H1 (cell line): ENCODE measurements around the gene ZNF516. TPM values are rescaled to one million over a fixed set of nuclear protein-coding genes. Genes with fewer than 3 reads are reported as not detected.

Experiments used
- CTCF ChIA-PET: fragments of 300-600 bp; sonication (Branson Sonifier 250); formaldehyde crosslinking; loops from one replicate; lab custom pipeline; 2021; ENCODE audit not compliant: partially characterized antibody; lab: Charles Lee
- POLR2A ChIA-PET: fragments of 300-600 bp; sonication (Branson Sonifier 250); formaldehyde crosslinking; loops from one replicate; lab custom pipeline; 2021; ENCODE audit warnings: inconsistent platforms; ENCODE audit not compliant: partially characterized antibody; lab: Charles Lee
- DNase-seq, 2 experiments: peaks; one replicate each; pipeline versions ENCODE4 v3.0.0 to v3.0.0-alpha.2; 2010 to 2022; ENCODE audit warnings: low spot score in 2 of 2, low read depth in 1 of 2, mixed read lengths in 1 of 2
- FAIRE-seq: peaks from 2 replicates; lab custom pipeline; 2011; peaks lifted over from hg19 to GRCh38; lab: Jason Lieb, UNC
- H2AFZ ChIP-seq: 2 replicates; pipeline ENCODE4 v1.8.1; 2012; ENCODE audit warnings: low read length, inconsistent platforms
- H2AK5ac ChIP-seq: 2 replicates; pipeline ENCODE4 v1.6.1; 2013; ENCODE audit warnings: low read depth, low read length
- H2BK120ac ChIP-seq: replicated peaks from 2 replicates; pipeline ENCODE3; 2013; ENCODE audit warnings: low read depth, low read length, inconsistent platforms
- H2BK12ac ChIP-seq: 2 replicates; pipeline ENCODE4 v1.6.1; 2013; ENCODE audit warnings: low read depth, low read length
- H2BK15ac ChIP-seq: 2 replicates; pipeline ENCODE4 v1.6.1; 2013; ENCODE audit warnings: low read length
- H2BK20ac ChIP-seq: 2 replicates; pipeline ENCODE4 v1.6.1; 2013; ENCODE audit warnings: low read length
- H2BK5ac ChIP-seq: 2 replicates; pipeline ENCODE4 v1.6.1; 2013; ENCODE audit warnings: low read depth, low read length
- H3K14ac ChIP-seq: 2 replicates; pipeline ENCODE4 v1.6.1; 2013; ENCODE audit warnings: inconsistent platforms; ENCODE audit not compliant: insufficient read length
- H3K18ac ChIP-seq: 2 replicates; pipeline ENCODE4 v1.6.1; 2013; ENCODE audit warnings: low read length; ENCODE audit errors: extremely low read depth
- H3K23ac ChIP-seq: 2 replicates; pipeline ENCODE4 v1.6.1; 2013; ENCODE audit warnings: inconsistent platforms; ENCODE audit not compliant: insufficient read length
- H3K23me2 ChIP-seq: 2 replicates; pipeline ENCODE4 v1.6.1; 2013; ENCODE audit warnings: low read depth, low read length
- H3K27ac ChIP-seq: 2 replicates; pipeline ENCODE4 v1.6.1; 2011; ENCODE audit warnings: low read depth, low read length, inconsistent platforms
- H3K27me3 ChIP-seq, 4 experiments: replicated peaks in 1 of 4; 1 replicate in 1 of 4; 2 replicates in 3 of 4; pipeline versions ENCODE4 v1.6.1 to v1.8.1; 2011 to 2013; ENCODE audit warnings: low read length in 3 of 4, mild to moderate bottlenecking in 3 of 4, inconsistent platforms in 2 of 4, mixed read lengths in 2 of 4, moderate library complexity in 1 of 4; ENCODE audit not compliant: control insufficient read depth in 3 of 4, insufficient read depth in 3 of 4; ENCODE audit errors: extremely low read depth in 1 of 4
- H3K36me3 ChIP-seq, 4 experiments: 2 replicates each; pipeline versions ENCODE4 v1.6.1 to v1.8.1; 2011 to 2013; ENCODE audit warnings: mild to moderate bottlenecking in 4 of 4, low read length in 3 of 4, moderate library complexity in 2 of 4, control low read depth in 1 of 4, inconsistent platforms in 1 of 4; ENCODE audit not compliant: insufficient read depth in 4 of 4, control insufficient read depth in 2 of 4
- H3K4ac ChIP-seq: replicated peaks from 2 replicates; pipeline ENCODE3; 2013; ENCODE audit warnings: low read length, low read depth, mixed read lengths, inconsistent platforms; ENCODE audit not compliant: insufficient read length
- H3K4me1 ChIP-seq, 4 experiments: replicated peaks in 1 of 4; 1 replicate in 1 of 4; 2 replicates in 3 of 4; pipeline versions ENCODE4 v1.6.1 to v1.8.1; 2011 to 2013; ENCODE audit warnings: low read length in 3 of 4, inconsistent platforms in 2 of 4, mixed read lengths in 1 of 4; ENCODE audit not compliant: insufficient read depth in 4 of 4, control insufficient read depth in 3 of 4
- H3K4me2 ChIP-seq, 2 experiments: 2 replicates each; pipeline versions ENCODE4 v1.6.1 to v1.8.1; 2011 to 2013; ENCODE audit warnings: low read depth in 2 of 2, low read length in 2 of 2, control low read depth in 1 of 2, inconsistent platforms in 1 of 2, mild to moderate bottlenecking in 1 of 2; ENCODE audit not compliant: insufficient read depth in 1 of 2
- H3K4me3 ChIP-seq, 4 experiments: fragments of 200-600, 300-600 bp in 1 of 4; sonication (generic), shearing (Covaris generic), sonication (Bioruptor Twin) in 1 of 4; 2 replicates each; pipeline versions ENCODE4 v1.5.1 to v1.8.1; 2011 to 2016; ENCODE audit warnings: low read length in 4 of 4, low read depth in 3 of 4, control low read depth in 2 of 4, inconsistent platforms in 2 of 4, mild to moderate bottlenecking in 2 of 4, mixed read lengths in 1 of 4, moderate library complexity in 1 of 4; ENCODE audit not compliant: insufficient read depth in 2 of 4; ENCODE audit errors: extremely low read depth in 1 of 4
- H3K56ac ChIP-seq: replicated peaks from 2 replicates; pipeline ENCODE3; 2013; ENCODE audit warnings: low read depth, mild to moderate bottlenecking, mixed read lengths, low read length, inconsistent platforms; ENCODE audit not compliant: insufficient read length
- H3K79me1 ChIP-seq: 2 replicates; pipeline ENCODE4 v1.6.1; 2013; ENCODE audit warnings: low read depth, low read length, control low read depth
- H3K79me2 ChIP-seq, 2 experiments: 2 replicates each; pipeline versions ENCODE4 v1.6.1 to v1.8.1; 2012 to 2013; ENCODE audit warnings: low read length in 2 of 2, mild to moderate bottlenecking in 2 of 2, inconsistent platforms in 1 of 2; ENCODE audit not compliant: insufficient read depth in 2 of 2, control insufficient read depth in 1 of 2
- H3K9ac ChIP-seq, 4 experiments: replicated peaks in 1 of 4; 1 replicate in 1 of 4; 2 replicates in 3 of 4; pipeline versions ENCODE4 v1.6.1 to v1.8.1; 2011 to 2013; ENCODE audit warnings: low read depth in 3 of 4, low read length in 3 of 4, control low read depth in 2 of 4, mild to moderate bottlenecking in 2 of 4, moderate library complexity in 2 of 4, inconsistent platforms in 1 of 4; ENCODE audit errors: extremely low read depth in 1 of 4
- H3K9me3 ChIP-seq, 2 experiments: 2 replicates each; pipeline versions ENCODE4 v1.6.1 to v1.8.1; 2012 to 2013; ENCODE audit warnings: mild to moderate bottlenecking in 2 of 2, moderate library complexity in 2 of 2, control low read depth in 1 of 2, inconsistent platforms in 1 of 2, low read depth in 1 of 2, low read length in 1 of 2, mixed read lengths in 1 of 2; ENCODE audit not compliant: insufficient read depth in 2 of 2
- H4K20me1 ChIP-seq, 2 experiments: replicated peaks in 1 of 2; 2 replicates each; pipeline versions ENCODE3 to v1.8.1; 2011 to 2013; ENCODE audit warnings: inconsistent platforms in 2 of 2, low read length in 2 of 2, mild to moderate bottlenecking in 1 of 2; ENCODE audit not compliant: insufficient read depth in 2 of 2, control insufficient read depth in 1 of 2
- H4K5ac ChIP-seq: 2 replicates; pipeline ENCODE4 v1.6.1; 2013; ENCODE audit warnings: low read length, low read depth, mixed read lengths, inconsistent platforms; ENCODE audit not compliant: insufficient read length
- H4K8ac ChIP-seq: 2 replicates; pipeline ENCODE4 v1.8.0; 2013; ENCODE audit warnings: mild to moderate bottlenecking, moderate library complexity, low read length, inconsistent platforms; ENCODE audit not compliant: insufficient read depth; ENCODE audit errors: extremely low read depth
- H4K91ac ChIP-seq: replicated peaks from 2 replicates; pipeline ENCODE3; 2013; ENCODE audit warnings: low read length, mixed read lengths, inconsistent platforms; ENCODE audit not compliant: insufficient read length
- CBX5 ChIP-seq: fragments of 300-800, 300-1000 bp; sonication (generic); IDR thresholded peaks from 2 replicates; pipeline ENCODE4 v1.7.1; 2016; ENCODE audit warnings: antibody characterized with exemption, low read length, low read depth
- CREB1 ChIP-seq: IDR thresholded peaks from 2 replicates; pipeline ENCODE4 v1.6.1; 2012; ENCODE audit warnings: inconsistent platforms
- FOSL1 ChIP-seq: IDR thresholded peaks from 2 replicates; pipeline ENCODE4 v1.6.1; 2011; ENCODE audit warnings: mild to moderate bottlenecking, low read depth, low read length, moderate library complexity; ENCODE audit not compliant: insufficient read depth
- HDAC2 ChIP-seq, 2 experiments: fragments of 300-600 bp in 1 of 2; sonication (generic) in 1 of 2; IDR thresholded peaks; 2 replicates each; pipeline ENCODE4 v1.6.1; 2011 to 2012; ENCODE audit warnings: low read depth in 2 of 2, low read length in 2 of 2, mild to moderate bottlenecking in 2 of 2, moderate library complexity in 2 of 2, borderline replicate concordance in 1 of 2, inconsistent platforms in 1 of 2
- KDM1A ChIP-seq: fragments of 200-600, 300-600 bp; sonication (generic); IDR thresholded peaks from 2 replicates; pipeline ENCODE4 v1.7.1; 2016; ENCODE audit warnings: mild to moderate bottlenecking, low read length, borderline replicate concordance
- KDM4A ChIP-seq: IDR thresholded peaks from one replicate; pipeline ENCODE4 v1.7.1; 2012; ENCODE audit warnings: low read depth, mild to moderate bottlenecking, moderate library complexity, low read length, inconsistent platforms; ENCODE audit not compliant: severe bottlenecking
- NRF1 ChIP-seq: IDR thresholded peaks from 2 replicates; pipeline ENCODE4 v1.6.1; 2011; ENCODE audit warnings: mild to moderate bottlenecking, low read depth, low read length, improper control_type of control experiment
- POLR2A ChIP-seq, 2 experiments: IDR thresholded peaks; 1 replicate in 1 of 2; 2 replicates in 1 of 2; pipeline ENCODE4 v1.6.1; 2011; ENCODE audit warnings: low read depth in 2 of 2, low read length in 2 of 2, mild to moderate bottlenecking in 2 of 2; ENCODE audit errors: control extremely low read depth in 1 of 2
- RBBP5 ChIP-seq: IDR thresholded peaks from 2 replicates; pipeline ENCODE4 v1.7.1; 2012; ENCODE audit warnings: low read depth, mild to moderate bottlenecking, inconsistent platforms, low read length, moderate library complexity, borderline replicate concordance
- SIN3A ChIP-seq, 2 experiments: IDR thresholded peaks in 1 of 2; conservative IDR thresholded peaks in 1 of 2; 2 replicates each; pipeline ENCODE4 v1.6.1; 2011 to 2012; ENCODE audit warnings: low read length in 2 of 2, improper control_type of control experiment in 1 of 2, low read depth in 1 of 2, mild to moderate bottlenecking in 1 of 2
- SP4 ChIP-seq: IDR thresholded peaks from 2 replicates; pipeline ENCODE4 v1.6.1; 2012; ENCODE audit warnings: low read length, inconsistent platforms
- WGBS, 2 experiments: shearing (Covaris generic) in 1 of 2; methylation state at CpG; one replicate each; pipeline versions ENCODE4 v1.1.6 to v1.1.7; 2013 to 2015; ENCODE audit warnings: low lambda C conversion rate in 2 of 2, mixed read lengths in 2 of 2, inconsistent platforms in 1 of 2, low coverage in 1 of 2, missing lambda C conversion rate in 1 of 2; ENCODE audit not compliant: insufficient replicate concordance in 2 of 2, insufficient coverage in 1 of 2, insufficient read length in 1 of 2; ENCODE audit errors: extremely low coverage in 1 of 2, missing lambda C conversion rate in 1 of 2; 5-methylcytosine and 5-hydroxymethylcytosine counted together
- polyA plus RNA-seq, 7 experiments: library from polyadenylated mRNA; depleted of rRNA in 3 of 7; stranded (reverse) in 5 of 7; unstranded in 2 of 7; fragments of >200 nt in 5 of 7; fragments of 200-250 nt in 2 of 7; gene quantifications; 1 replicate in 5 of 7; 2 replicates in 1 of 7; 4 replicates in 1 of 7; pipeline versions ENCODE4 v1.2.1 to v1.2.3, GENCODE V29; 2011 to 2013; ENCODE audit warnings: missing spikeins in 2 of 7, mixed read lengths in 2 of 7
- total RNA-seq: library from RNA; stranded (reverse); fragmentation: NEBNext Ultra II Directional; extraction: Animal tissue kit (Norgen Biotek cat#: 25700); gene quantifications from 2 replicates; pipeline ENCODE4 v1.2.1, GENCODE V29; 2021
- TF ChIP-seq, protein P1 (sequence below): IDR thresholded peaks from 2 replicates; pipeline ENCODE4 v1.6.1; 2011; ENCODE audit warnings: low read length, improper control_type of control experiment
- TF ChIP-seq, protein P2 (sequence below): IDR thresholded peaks from 2 replicates; pipeline ENCODE4 v1.6.1; 2012; ENCODE audit warnings: inconsistent platforms

The ZNF516 gene
- total and polyA plus RNA-seq, 2 of the 8 experiments (the other 6 are each of a cell fraction or from before 2014, with no cell fraction given) = 7.3 to 17.0 TPM

DNA sequence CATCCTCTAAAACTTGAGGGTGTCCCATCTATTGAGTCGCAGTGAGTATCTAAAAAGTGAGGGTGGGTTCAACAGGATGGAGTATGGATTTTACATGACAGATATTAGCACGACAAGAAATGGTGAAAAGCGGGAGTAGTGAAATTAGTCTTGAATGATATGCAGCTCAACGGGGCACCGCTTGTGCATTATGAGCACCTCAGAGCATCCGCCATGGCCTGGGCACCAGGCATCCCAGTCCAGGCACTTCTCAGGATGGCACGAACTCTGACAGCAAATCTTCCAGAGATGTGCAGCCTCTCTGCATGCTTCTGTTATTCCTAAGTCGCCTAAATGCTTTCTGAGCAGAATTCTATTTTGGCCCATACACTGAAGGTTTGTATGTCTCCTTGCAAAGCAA, 57.1 kb downstream of the ZNF516 start:
- Histone ChIP-seq H4K91ac (no peak overlapping the region), H3K4me3 (no peak overlapping the region), H3K9me3 (no peaks in the 10 kb centered on the region), H3K4me1 (no peaks in the 10 kb centered on the region), H2BK20ac (no peak overlapping the region), H3K23me2 (no peaks in the 10 kb centered on the region), H2BK12ac (no peak overlapping the region), H3K27ac (no peak overlapping the region), H2BK15ac (no peak overlapping the region), H3K9ac (no peak overlapping the region), H4K8ac (no peak overlapping the region), H3K36me3 (peaks cover 0 to 21% (median 8%) of the 10 kb centered on the region in 4 experiments; a peak in 6 of 8 replicates), H4K20me1 (peaks cover 3 to 17% of the 10 kb centered on the region in 2 experiments), H3K4ac (no peak overlapping the region), H3K23ac (no peak overlapping the region), H2BK120ac (no peak overlapping the region), H3K27me3 (no peaks in the 10 kb centered on the region), H3K79me2 (peaks cover 0 to under 1% of the 10 kb centered on the region in 2 experiments; a peak in 1 of 4 replicates), H2AK5ac (no peak overlapping the region), H2BK5ac (no peak overlapping the region), H3K79me1 (peaks cover 9% of the 10 kb centered on the region), H3K14ac (no peak overlapping the region), H3K18ac (no peak overlapping the region), H4K5ac (no peak overlapping the region), H2AFZ (no peak overlapping the region), H3K4me2 (no peak overlapping the region), H3K56ac (no peak overlapping the region)
- WGBS, 2 experiments = 92% methylated on average over 8 of the region's 8 CpGs; no CpG with 5 or more reads in 1 of the 2 experiments
- ChIA-PET POLR2A (no interaction called here), CTCF (interaction anchor here (0.6 to 2.9 kb wide), 5 partner anchors 12 to 146 kb away, joined by 4 to 15 read pairs (median 7); no protein-coding TSS in a partner anchor)
- no peak for DNase-seq
- no peak for FAIRE-seq
- TF ChIP-seq NRF1 = no peak
- TF ChIP-seq RBBP5 = no peak
- no peak for TF ChIP-seq CREB1
- no peak for TF ChIP-seq CBX5
- TF ChIP-seq, protein P1, sequence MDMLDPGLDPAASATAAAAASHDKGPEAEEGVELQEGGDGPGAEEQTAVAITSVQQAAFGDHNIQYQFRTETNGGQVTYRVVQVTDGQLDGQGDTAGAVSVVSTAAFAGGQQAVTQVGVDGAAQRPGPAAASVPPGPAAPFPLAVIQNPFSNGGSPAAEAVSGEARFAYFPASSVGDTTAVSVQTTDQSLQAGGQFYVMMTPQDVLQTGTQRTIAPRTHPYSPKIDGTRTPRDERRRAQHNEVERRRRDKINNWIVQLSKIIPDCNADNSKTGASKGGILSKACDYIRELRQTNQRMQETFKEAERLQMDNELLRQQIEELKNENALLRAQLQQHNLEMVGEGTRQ = no peak
- TF ChIP-seq FOSL1 = no peak
- TF ChIP-seq, protein P2, sequence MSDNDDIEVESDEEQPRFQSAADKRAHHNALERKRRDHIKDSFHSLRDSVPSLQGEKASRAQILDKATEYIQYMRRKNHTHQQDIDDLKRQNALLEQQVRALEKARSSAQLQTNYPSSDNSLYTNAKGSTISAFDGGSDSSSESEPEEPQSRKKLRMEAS = no peak
- TF ChIP-seq KDM4A = no peak
- TF ChIP-seq SP4 = no peak
- TF ChIP-seq KDM1A = no peak
- no peak for TF ChIP-seq SIN3A (conservative IDR thresholded peaks at IDR 0.05 in 1 of 2, IDR thresholded peaks at IDR 0.05 in 1 of 2; ENCODE audit: low read depth in 1 of 2, low read length in 2 of 2)
- TF ChIP-seq POLR2A (IDR thresholded peaks at IDR 0.05; ENCODE audit: control extremely low read depth in 1 of 2, low read depth in 2 of 2, low read length in 2 of 2) = no peak
- no peak for TF ChIP-seq HDAC2 (IDR thresholded peaks at IDR 0.05; ENCODE audit: borderline replicate concordance in 1 of 2, low read depth in 2 of 2, low read length in 2 of 2)
